Measurements from ENCODE around the gene BAD.

DNA sequence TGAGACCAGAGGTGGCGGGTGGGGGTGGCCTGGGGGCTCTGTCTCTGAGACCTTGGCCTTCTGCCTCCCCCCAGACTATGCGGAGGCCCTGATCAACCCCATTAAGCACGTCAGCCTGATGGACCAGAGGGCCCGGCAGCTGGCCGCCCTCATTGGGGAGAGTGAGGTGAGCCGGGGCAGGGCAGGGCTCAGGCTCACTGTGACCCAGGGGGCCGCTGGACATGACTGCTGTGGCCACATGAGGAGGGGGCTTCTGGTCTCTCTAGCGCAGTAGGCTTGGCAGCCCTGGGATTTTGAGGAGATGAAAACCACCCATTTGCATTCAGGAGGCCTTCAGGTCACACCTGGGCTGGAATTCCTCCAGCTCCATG lies 20.5 kb downstream of the BAD start:
- TF ChIP-seq, protein P1, sequence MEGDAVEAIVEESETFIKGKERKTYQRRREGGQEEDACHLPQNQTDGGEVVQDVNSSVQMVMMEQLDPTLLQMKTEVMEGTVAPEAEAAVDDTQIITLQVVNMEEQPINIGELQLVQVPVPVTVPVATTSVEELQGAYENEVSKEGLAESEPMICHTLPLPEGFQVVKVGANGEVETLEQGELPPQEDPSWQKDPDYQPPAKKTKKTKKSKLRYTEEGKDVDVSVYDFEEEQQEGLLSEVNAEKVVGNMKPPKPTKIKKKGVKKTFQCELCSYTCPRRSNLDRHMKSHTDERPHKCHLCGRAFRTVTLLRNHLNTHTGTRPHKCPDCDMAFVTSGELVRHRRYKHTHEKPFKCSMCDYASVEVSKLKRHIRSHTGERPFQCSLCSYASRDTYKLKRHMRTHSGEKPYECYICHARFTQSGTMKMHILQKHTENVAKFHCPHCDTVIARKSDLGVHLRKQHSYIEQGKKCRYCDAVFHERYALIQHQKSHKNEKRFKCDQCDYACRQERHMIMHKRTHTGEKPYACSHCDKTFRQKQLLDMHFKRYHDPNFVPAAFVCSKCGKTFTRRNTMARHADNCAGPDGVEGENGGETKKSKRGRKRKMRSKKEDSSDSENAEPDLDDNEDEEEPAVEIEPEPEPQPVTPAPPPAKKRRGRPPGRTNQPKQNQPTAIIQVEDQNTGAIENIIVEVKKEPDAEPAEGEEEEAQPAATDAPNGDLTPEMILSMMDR (IDR thresholded peaks at IDR 0.05; ENCODE audit: low read length) = no peak
- TF ChIP-seq EZH2 (optimal IDR thresholded peaks at IDR 0.05; ENCODE audit: low read depth, low read length) (no peak), EZH2phosphoT487 (IDR thresholded peaks at IDR 0.05; ENCODE audit: low read length) (no peak)

Data from MM.1S (cell line).